ENCODE data around the gene PLA2G12A. TPM values are rescaled to one million over a fixed set of nuclear protein-coding genes. Genes with fewer than 3 reads are reported as not detected.

Gene PLA2G12A
- 12.8 and 13.5 TPM in 2 replicates for total RNA-seq

DNA sequence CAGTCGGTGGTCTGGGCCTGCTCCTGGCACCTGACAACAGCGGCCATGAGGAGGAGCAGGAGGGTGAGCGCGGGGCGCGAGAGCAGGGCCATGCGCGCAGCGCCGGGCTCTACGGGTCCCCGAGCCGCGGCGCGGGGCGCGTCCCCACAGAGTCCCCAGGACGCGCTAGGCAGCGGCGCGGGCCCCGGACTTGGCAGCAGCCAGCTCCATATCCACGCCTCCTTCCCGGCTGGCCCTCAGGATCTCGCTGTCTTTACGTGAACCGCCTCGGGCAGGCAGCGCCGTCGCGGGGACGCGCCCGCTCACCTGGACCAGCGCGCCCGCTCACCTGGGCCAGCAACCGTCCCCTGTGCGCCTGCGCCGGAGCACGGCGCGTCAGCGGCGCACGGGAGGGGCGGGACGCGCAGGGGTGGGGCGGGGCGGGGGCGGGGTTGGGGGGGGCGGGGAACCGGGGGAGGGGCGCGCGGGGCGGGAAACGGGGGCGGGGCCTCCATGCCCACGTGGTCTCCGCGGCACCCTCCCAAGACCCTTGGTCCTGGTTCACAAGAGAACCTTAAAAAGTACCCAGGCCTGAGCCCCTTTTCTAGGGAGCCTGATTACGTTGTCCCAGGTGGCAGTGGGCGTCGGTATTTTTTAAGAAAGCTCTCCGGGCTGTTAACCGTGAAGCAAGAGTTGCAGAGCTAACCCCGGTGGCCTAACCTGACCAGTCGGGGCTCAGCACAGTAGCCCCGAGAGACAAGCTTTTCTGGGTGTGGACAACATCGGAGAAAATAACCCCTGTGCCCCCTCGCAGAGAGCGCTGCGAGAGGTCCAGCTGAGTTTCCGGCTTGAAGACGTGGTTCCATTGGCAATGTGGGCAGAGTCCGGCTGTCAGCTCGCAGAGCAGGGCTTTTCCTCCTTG lies at the start of gene PLA2G12A:
PLA2G12A (minus strand) TSS at position 353 of the 901 bp plus-strand sequence; CDS start at position 92, 261 bp downstream.

DNA sequence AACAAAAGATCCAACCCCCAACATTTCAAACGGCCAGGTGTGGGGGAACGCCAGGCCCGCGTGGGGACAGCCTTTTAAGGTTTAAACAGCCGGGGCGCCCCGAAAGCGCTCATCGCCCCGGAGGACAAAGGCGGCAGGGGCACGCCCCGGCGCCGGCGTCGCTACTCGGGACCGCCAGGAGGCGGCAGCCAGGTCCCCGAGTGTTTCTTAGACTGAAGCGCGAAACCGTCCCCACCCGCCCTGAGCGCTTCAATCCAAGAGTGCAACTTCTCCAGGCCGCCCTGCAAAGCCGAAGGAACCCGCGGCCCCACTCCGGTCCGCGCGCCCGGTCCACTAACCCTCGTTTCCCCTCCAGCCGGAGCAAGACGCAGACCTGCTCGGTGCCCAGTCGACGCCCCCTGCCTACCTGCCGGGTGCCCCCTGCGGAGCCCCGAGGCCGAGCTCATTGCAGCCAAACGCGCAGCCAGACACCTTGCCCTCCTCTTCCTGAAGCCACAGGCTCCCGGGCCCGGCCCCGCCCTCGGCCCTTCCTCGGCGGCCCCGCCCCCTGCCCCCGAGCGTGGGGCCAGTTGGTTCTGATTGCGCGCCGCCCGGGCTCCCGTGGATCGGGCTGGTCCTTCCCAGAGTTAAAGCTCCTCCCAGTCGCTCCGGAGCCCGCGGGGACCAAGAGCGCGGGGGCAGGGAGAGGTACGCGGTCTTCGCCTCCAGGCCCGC lies 26.8 kb downstream of the PLA2G12A start, which contains the start of gene CASP6:
CASP6 (minus strand) TSS at position 496 of the 714 bp plus-strand sequence; CDS start at position 446, 50 bp downstream.

Other genes with a start within 250 kb of the PLA2G12A start
- gene MCUB, start 169.8 kb downstream of the PLA2G12A start, total RNA-seq: 18.3 and 24.8 TPM in 2 replicates
- gene CASP6, start 26.6 kb downstream of the PLA2G12A start, total RNA-seq: 31.0 and 35.5 TPM in 2 replicates
- gene CFI, start 71.9 kb upstream of the PLA2G12A start, total RNA-seq: 20.2 and 21.9 TPM in 2 replicates
- 5.7 and 11.0 TPM in 2 replicates for gene GAR1, start 85.7 kb upstream of the PLA2G12A start, total RNA-seq
- gene RRH, start 97.9 kb upstream of the PLA2G12A start, total RNA-seq: not detected in 2 replicates
- gene LRIT3, start 118.0 kb upstream of the PLA2G12A start, total RNA-seq: not detected in 2 replicates
- under 0.01 and 1.9 TPM in 2 replicates for gene EGF, start 182.8 kb upstream of the PLA2G12A start, total RNA-seq

Measured in myometrial cell (primary cell).